ENCODE data around the gene MLLT10.

Gene MLLT10

GRCh38 chr10:21528236-21529031 lies 5.6 kb upstream of the MLLT10 start:
- Histone ChIP-seq H3K9me3 (ENCODE audit: severe bottlenecking) (no peaks in the 10 kb centered on the region), H3K4me3 (ENCODE audit: severe bottlenecking) (peak overlapping the region; percentile 70), H3K27me3 (ENCODE audit: insufficient read depth, poor library complexity, severe bottlenecking) (no peaks in the 10 kb centered on the region), H3K27ac (ENCODE audit: poor library complexity, severe bottlenecking) (peak overlapping the region; percentile 94), H3K4me1 (ENCODE audit: insufficient read depth, poor library complexity, severe bottlenecking) (peaks cover 35% of the 10 kb centered on the region), H3K36me3 (ENCODE audit: low read depth) (no peaks in the 10 kb centered on the region)
- DNase-seq (ENCODE audit: low spot score) (no peak), ATAC-seq (ENCODE audit: low read depth) (no peak)
- no peak for TF ChIP-seq CTCF (IDR thresholded peaks at IDR 0.05; ENCODE audit: poor library complexity, severe bottlenecking)

- Histone ChIP-seq H3K27me3 (ENCODE audit: insufficient read depth, poor library complexity, severe bottlenecking) (no peaks in the 10 kb centered on the region), H3K9me3 (ENCODE audit: severe bottlenecking) (no peaks in the 10 kb centered on the region), H3K4me3 (ENCODE audit: severe bottlenecking) (peak overlapping the region; percentile 70), H3K4me1 (ENCODE audit: insufficient read depth, poor library complexity, severe bottlenecking) (peaks cover 35% of the 10 kb centered on the region), H3K27ac (ENCODE audit: poor library complexity, severe bottlenecking) (peak overlapping the region; percentile 94), H3K36me3 (ENCODE audit: low read depth) (no peaks in the 10 kb centered on the region)
- ATAC-seq (ENCODE audit: low read depth) (no peak), DNase-seq (ENCODE audit: low spot score) (no peak)
- TF ChIP-seq CTCF (IDR thresholded peaks at IDR 0.05; ENCODE audit: poor library complexity, severe bottlenecking), result no peak
Measured at GRCh38 chr10:21529032-21529910, 4.8 kb upstream of the MLLT10 start.

DNA sequence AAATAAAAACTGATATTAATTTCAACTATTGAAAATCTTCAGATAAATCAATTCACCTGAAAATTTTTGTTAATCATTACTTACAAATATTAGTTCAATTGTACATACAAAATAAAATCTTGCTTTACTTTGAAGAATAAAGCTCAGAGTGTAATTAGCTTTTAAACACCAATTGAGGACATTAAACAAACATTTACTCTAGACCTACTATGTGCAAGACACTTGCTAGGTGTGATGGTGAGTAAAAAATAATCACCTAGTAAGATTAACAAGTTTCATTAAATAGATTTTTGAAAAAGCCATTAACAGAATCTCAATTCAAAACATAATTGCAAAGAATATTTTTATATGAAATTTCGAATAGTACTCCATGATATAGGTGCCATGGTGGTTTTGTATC lies 3.9 kb upstream of the MLLT10 start:
- ATAC-seq (ENCODE audit: low read depth), result no peak
- no peak overlapping the region for H3K4me3 ChIP-seq (ENCODE audit: severe bottlenecking)
- no peaks in the 10 kb centered on the region; the same call in 1 of the 2 replicates for H3K36me3 ChIP-seq (ENCODE audit: low read depth)
- no peak overlapping the region for H3K27ac ChIP-seq (ENCODE audit: poor library complexity, severe bottlenecking)
- H3K4me1 ChIP-seq (ENCODE audit: insufficient read depth, poor library complexity, severe bottlenecking), result peaks cover 35% of the 10 kb centered on the region
- no peaks in the 10 kb centered on the region for H3K27me3 ChIP-seq (ENCODE audit: insufficient read depth, poor library complexity, severe bottlenecking)
- no peaks in the 10 kb centered on the region for H3K9me3 ChIP-seq (ENCODE audit: severe bottlenecking)
- DNase-seq (ENCODE audit: low spot score), result no peak
- no peak for TF ChIP-seq CTCF (IDR thresholded peaks at IDR 0.05; ENCODE audit: poor library complexity, severe bottlenecking)

- H3K4me1 ChIP-seq (ENCODE audit: insufficient read depth, poor library complexity, severe bottlenecking), result peaks cover 35% of the 10 kb centered on the region
- H3K9me3 ChIP-seq (ENCODE audit: severe bottlenecking), result no peaks in the 10 kb centered on the region
- no peak overlapping the region for H3K27ac ChIP-seq (ENCODE audit: poor library complexity, severe bottlenecking)
- no peak for DNase-seq (ENCODE audit: low spot score)
- no peaks in the 10 kb centered on the region for H3K27me3 ChIP-seq (ENCODE audit: insufficient read depth, poor library complexity, severe bottlenecking)
- H3K36me3 ChIP-seq (ENCODE audit: low read depth), result peaks cover 2% of the 10 kb centered on the region
- ATAC-seq (ENCODE audit: low read depth), result no peak
- H3K4me3 ChIP-seq (ENCODE audit: severe bottlenecking), result no peak overlapping the region
- no peak for TF ChIP-seq CTCF (IDR thresholded peaks at IDR 0.05; ENCODE audit: poor library complexity, severe bottlenecking)
Measured at GRCh38 chr10:21530641-21531040, 3.4 kb upstream of the MLLT10 start.

Measured in RWPE2 (cell line).